ENCODE data around the gene RAD51AP1.
A peak's percentile ranks its signal among the peaks of the same experiment; 100 is the strongest.

DNA sequence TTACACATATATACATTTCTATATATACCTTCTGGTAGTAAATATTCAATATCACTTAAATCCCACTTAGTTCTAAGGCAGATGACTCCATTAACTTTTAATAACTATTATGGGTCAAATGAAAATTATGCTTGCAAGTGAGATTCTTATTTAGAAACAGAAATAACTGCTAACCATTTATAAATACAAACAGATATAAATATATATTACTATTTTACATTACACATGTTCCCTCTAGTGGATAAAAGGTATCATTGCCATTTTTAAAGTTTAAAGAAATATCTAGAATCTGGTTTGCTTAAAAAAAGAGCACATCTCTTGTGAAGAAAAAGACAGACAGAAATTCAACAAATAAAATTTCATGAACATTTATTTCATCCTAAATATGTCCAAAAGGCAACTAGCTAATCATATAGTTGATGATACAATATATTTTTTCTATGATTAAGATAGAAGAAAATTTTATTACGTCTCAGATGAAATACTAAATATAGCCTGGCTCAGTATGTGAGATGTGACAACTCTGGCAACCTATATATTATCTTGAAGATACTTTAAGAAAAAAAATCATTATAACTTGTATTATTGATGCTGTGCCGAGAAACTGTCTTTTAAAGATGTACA lies 11.7 kb upstream of the RAD51AP1 start:
- TF ChIP-seq, protein P1, sequence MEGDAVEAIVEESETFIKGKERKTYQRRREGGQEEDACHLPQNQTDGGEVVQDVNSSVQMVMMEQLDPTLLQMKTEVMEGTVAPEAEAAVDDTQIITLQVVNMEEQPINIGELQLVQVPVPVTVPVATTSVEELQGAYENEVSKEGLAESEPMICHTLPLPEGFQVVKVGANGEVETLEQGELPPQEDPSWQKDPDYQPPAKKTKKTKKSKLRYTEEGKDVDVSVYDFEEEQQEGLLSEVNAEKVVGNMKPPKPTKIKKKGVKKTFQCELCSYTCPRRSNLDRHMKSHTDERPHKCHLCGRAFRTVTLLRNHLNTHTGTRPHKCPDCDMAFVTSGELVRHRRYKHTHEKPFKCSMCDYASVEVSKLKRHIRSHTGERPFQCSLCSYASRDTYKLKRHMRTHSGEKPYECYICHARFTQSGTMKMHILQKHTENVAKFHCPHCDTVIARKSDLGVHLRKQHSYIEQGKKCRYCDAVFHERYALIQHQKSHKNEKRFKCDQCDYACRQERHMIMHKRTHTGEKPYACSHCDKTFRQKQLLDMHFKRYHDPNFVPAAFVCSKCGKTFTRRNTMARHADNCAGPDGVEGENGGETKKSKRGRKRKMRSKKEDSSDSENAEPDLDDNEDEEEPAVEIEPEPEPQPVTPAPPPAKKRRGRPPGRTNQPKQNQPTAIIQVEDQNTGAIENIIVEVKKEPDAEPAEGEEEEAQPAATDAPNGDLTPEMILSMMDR (optimal IDR thresholded peaks at IDR 0.05 in 1 of 3, IDR thresholded peaks at IDR 0.05 in 1 of 3, conservative IDR thresholded peaks at IDR 0.05 in 1 of 3; ENCODE audit: extremely low read depth in 1 of 3, insufficient read depth in 2 of 3, low read length in 3 of 3): peak in 1 of 3 experiments; percentile 11
- TF ChIP-seq EZH2 (IDR thresholded peaks at IDR 0.05; ENCODE audit: low read length): no peak
